Transverse colon (tissue), 4 donors: ENCODE results near the gene DCD.

Experiments
- EP300 ChIP-seq: sonication (generic); formaldehyde crosslinking; IDR thresholded peaks from one replicate; pipeline ENCODE4 v1.6.1; 2017; ENCODE audit warnings: antibody characterized with exemption, low read depth
- POLR2A ChIP-seq: fragments of 450-650 bp; IDR thresholded peaks from one replicate; pipeline ENCODE4 v1.6.1; 2016; ENCODE audit warnings: antibody characterized with exemption, mild to moderate bottlenecking, moderate library complexity
- POLR2AphosphoS5 ChIP-seq, 3 donors: sonication (generic); formaldehyde crosslinking; IDR thresholded peaks; one replicate each; pipeline ENCODE4 v1.6.1; 2016; ENCODE audit warnings: antibody characterized with exemption in 3 of 3
- TF ChIP-seq, protein P1 (sequence below), 5 experiments: fragments of 200-600 bp in 3 of 5; fragments of 450-650 bp in 2 of 5; sonication (generic) in 3 of 5; IDR thresholded peaks; 1 replicate in 2 of 5; 2 replicates in 3 of 5; pipeline ENCODE4 v1.5.1; 2016 to 2017; ENCODE audit warnings: antibody characterized with exemption in 5 of 5, inconsistent platforms in 3 of 5, mild to moderate bottlenecking in 2 of 5, moderate library complexity in 1 of 5

GRCh38 chr12:54596526-54596946 lies 51.6 kb downstream of the DCD start:
- TF ChIP-seq POLR2A (no peak), POLR2AphosphoS5 (IDR thresholded peaks at IDR 0.05) (no peak), EP300 (no peak)
- TF ChIP-seq, protein P1, sequence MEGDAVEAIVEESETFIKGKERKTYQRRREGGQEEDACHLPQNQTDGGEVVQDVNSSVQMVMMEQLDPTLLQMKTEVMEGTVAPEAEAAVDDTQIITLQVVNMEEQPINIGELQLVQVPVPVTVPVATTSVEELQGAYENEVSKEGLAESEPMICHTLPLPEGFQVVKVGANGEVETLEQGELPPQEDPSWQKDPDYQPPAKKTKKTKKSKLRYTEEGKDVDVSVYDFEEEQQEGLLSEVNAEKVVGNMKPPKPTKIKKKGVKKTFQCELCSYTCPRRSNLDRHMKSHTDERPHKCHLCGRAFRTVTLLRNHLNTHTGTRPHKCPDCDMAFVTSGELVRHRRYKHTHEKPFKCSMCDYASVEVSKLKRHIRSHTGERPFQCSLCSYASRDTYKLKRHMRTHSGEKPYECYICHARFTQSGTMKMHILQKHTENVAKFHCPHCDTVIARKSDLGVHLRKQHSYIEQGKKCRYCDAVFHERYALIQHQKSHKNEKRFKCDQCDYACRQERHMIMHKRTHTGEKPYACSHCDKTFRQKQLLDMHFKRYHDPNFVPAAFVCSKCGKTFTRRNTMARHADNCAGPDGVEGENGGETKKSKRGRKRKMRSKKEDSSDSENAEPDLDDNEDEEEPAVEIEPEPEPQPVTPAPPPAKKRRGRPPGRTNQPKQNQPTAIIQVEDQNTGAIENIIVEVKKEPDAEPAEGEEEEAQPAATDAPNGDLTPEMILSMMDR (IDR thresholded peaks at IDR 0.05) = peak; percentile 49 to 85 (median 83)
